OCI-LY3 (cell line): ENCODE results near the gene NEDD4L.
"Not testable (repeated sequence)": the region's sequence is repeated elsewhere in the genome, so short reads cannot be mapped to it uniquely, and the experiment has no call there.

Experiments
- H2AFZ ChIP-seq: fragments of 200-600, 300-600 bp; shearing (Covaris generic); 2 replicates; pipeline ENCODE4 v1.6.0; 2014; ENCODE audit warnings: antibody characterized with exemption, low read depth, low read length
- H3K27ac ChIP-seq: fragments of 200-600, 300-600 bp; sonication (generic); 2 replicates; pipeline ENCODE4 v1.5.1; 2014; ENCODE audit warnings: mild to moderate bottlenecking, low read length, moderate library complexity, mixed read lengths
- H3K27me3 ChIP-seq: fragments of 200-600, 300-600 bp; sonication (generic); 2 replicates; pipeline ENCODE4 v1.6.1; 2014; ENCODE audit warnings: low read depth, low read length, mixed read lengths
- H3K36me3 ChIP-seq: fragments of 200-600, 300-600 bp; sonication (generic); replicated peaks from 2 replicates; pipeline ENCODE3; 2014; ENCODE audit warnings: low read depth, low read length, mixed read lengths
- H3K4me1 ChIP-seq: fragments of 300-600, 200-600 bp; sonication (generic); 2 replicates; pipeline ENCODE4 v1.6.1; 2014; ENCODE audit warnings: low read length, mixed read lengths
- H3K4me2 ChIP-seq: fragments of 200-600, 300-600 bp; sonication (generic); 2 replicates; pipeline ENCODE4 v1.6.1; 2014; ENCODE audit warnings: low read length, mixed read lengths
- H3K4me3 ChIP-seq: fragments of 300-600, 200-600 bp; sonication (generic); 2 replicates; pipeline ENCODE4 v1.5.1; 2014; ENCODE audit warnings: antibody characterized with exemption, mild to moderate bottlenecking, low read length, moderate library complexity
- H3K79me2 ChIP-seq: fragments of 300-600, 200-600 bp; shearing (Covaris generic); 2 replicates; pipeline ENCODE4 v1.6.1; 2014; ENCODE audit warnings: mild to moderate bottlenecking, low read length, mixed read lengths
- H3K9ac ChIP-seq: fragments of 300-600, 200-600 bp; shearing (Covaris generic); 2 replicates; pipeline ENCODE4 v1.6.0; 2014; ENCODE audit warnings: mild to moderate bottlenecking, low read length, moderate library complexity
- H3K9me3 ChIP-seq: fragments of 200-600, 300-600 bp; shearing (Covaris generic); 2 replicates; pipeline ENCODE4 v1.6.1; 2014; ENCODE audit warnings: low read length, mixed read lengths; ENCODE audit not compliant: insufficient read depth
- H4K20me1 ChIP-seq: fragments of 200-600, 300-600 bp; sonication (generic); 2 replicates; pipeline ENCODE4 v1.6.1; 2016; ENCODE audit warnings: low read length, mixed read lengths; ENCODE audit not compliant: insufficient read depth
- EZH2phosphoT487 ChIP-seq: fragments of 200-600 bp; shearing (Covaris generic); IDR thresholded peaks from 2 replicates; pipeline ENCODE4 v1.6.1; 2018; ENCODE audit warnings: antibody characterized with exemption, mixed run types, low read depth
- TF ChIP-seq, protein P1 (sequence below): fragments of 200-600, 300-600 bp; sonication (generic); IDR thresholded peaks from 2 replicates; pipeline ENCODE4 v1.5.1; 2014; ENCODE audit warnings: antibody characterized with exemption, low read length, low read depth

The NEDD4L gene

DNA sequence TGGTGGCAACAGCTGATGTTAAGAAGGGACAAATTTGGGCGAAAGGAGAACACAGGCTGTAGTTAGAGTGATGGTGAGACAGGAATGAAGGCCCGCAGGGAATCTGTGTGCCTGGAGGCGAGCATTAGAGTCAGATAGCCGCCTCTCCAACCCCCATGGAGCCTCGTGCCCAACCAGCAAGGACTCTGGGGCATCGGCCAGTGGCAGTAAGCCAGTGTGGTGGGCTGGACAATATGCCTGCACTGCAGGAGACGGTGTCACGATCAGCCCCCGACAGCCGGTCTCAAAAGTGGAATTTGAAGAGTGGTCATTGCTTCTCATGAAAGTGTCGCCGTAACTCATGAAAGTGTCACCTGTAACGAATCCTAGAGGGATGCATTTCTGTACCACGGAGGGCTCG lies 335.4 kb downstream of the NEDD4L start:
- Histone ChIP-seq H4K20me1 (no peaks in the 10 kb centered on the region), H3K79me2 (no peaks in the 10 kb centered on the region), H3K9me3 (no peaks in the 10 kb centered on the region), H3K36me3 (peaks cover 66% of the 10 kb centered on the region), H3K9ac (no peak overlapping the region), H3K4me2 (no peak overlapping the region), H3K4me3 (no peak overlapping the region), H3K4me1 (peaks cover 9% of the 10 kb centered on the region; the same call in 1 of the 2 replicates), H3K27ac (no peak overlapping the region), H3K27me3 (no peaks in the 10 kb centered on the region), H2AFZ (no peak overlapping the region)
- TF ChIP-seq, protein P1, sequence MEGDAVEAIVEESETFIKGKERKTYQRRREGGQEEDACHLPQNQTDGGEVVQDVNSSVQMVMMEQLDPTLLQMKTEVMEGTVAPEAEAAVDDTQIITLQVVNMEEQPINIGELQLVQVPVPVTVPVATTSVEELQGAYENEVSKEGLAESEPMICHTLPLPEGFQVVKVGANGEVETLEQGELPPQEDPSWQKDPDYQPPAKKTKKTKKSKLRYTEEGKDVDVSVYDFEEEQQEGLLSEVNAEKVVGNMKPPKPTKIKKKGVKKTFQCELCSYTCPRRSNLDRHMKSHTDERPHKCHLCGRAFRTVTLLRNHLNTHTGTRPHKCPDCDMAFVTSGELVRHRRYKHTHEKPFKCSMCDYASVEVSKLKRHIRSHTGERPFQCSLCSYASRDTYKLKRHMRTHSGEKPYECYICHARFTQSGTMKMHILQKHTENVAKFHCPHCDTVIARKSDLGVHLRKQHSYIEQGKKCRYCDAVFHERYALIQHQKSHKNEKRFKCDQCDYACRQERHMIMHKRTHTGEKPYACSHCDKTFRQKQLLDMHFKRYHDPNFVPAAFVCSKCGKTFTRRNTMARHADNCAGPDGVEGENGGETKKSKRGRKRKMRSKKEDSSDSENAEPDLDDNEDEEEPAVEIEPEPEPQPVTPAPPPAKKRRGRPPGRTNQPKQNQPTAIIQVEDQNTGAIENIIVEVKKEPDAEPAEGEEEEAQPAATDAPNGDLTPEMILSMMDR = no peak
- TF ChIP-seq EZH2phosphoT487 = no peak

GRCh38 chr18:58380113-58380512 lies 336.1 kb downstream of the NEDD4L start:
- not testable (repeated sequence) for H3K9me3 ChIP-seq, H4K20me1 ChIP-seq, H3K4me1 ChIP-seq, H2AFZ ChIP-seq, H3K79me2 ChIP-seq, H3K27ac ChIP-seq, H3K27me3 ChIP-seq, H3K9ac ChIP-seq, H3K4me3 ChIP-seq, H3K4me2 ChIP-seq
- peaks cover 66% of the 10 kb centered on the region for H3K36me3 ChIP-seq

DNA sequence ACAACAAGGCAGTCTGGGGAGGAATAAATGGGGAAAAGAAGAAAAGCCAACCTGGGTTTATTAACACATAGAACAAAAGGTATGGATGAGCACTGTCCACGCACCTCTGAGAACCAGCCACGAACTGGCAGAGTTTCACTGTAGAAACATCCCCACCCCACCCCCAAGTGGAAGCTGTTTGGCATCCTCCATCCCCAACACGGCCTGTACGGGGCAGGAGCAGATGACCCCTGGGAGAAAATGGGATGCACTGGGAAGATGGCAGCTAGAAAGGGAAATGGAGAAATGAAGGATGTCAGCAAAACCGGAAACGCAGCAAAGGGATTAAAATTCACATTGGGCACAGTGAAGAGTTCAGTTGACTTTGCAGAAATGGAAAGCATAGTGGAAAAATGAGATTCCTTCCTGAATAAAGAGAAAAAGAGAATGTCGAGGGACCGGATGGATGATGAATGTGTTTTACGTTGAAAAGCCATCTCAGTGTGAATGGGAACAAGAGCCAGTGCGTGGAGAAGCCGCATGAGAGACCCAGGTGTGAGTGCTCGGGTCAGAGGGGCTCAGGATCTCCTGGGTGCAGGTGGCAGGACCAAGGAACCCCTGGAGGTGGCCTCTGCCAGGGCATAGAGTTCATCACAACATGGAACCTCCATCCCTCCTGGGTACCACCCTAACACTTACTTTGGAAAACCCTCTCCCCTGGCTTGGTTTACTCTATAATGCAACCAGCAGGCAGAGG lies 337.8 kb downstream of the NEDD4L start:
- H3K79me2 ChIP-seq = no peaks in the 10 kb centered on the region
- no peak for TF ChIP-seq EZH2phosphoT487
- TF ChIP-seq, protein P1 = no peak
- H3K27me3 ChIP-seq = no peaks in the 10 kb centered on the region
- no peak overlapping the region for H3K9ac ChIP-seq
- H3K27ac ChIP-seq = no peak overlapping the region
- no peaks in the 10 kb centered on the region; the same call in 1 of the 2 replicates for H4K20me1 ChIP-seq
- peaks cover 63% of the 10 kb centered on the region for H3K36me3 ChIP-seq
- H2AFZ ChIP-seq = no peak overlapping the region
- H3K4me1 ChIP-seq = peaks cover 9% of the 10 kb centered on the region; the same call in 1 of the 2 replicates
- no peaks in the 10 kb centered on the region for H3K9me3 ChIP-seq
- H3K4me3 ChIP-seq = no peak overlapping the region
- H3K4me2 ChIP-seq = no peak overlapping the region

- Histone ChIP-seq H3K27ac (no peak overlapping the region), H3K9me3 (no peaks in the 10 kb centered on the region), H3K9ac (no peak overlapping the region), H3K27me3 (no peaks in the 10 kb centered on the region), H4K20me1 (no peaks in the 10 kb centered on the region; the same call in 1 of the 2 replicates), H3K4me1 (peaks cover 9% of the 10 kb centered on the region; the same call in 1 of the 2 replicates), H3K4me2 (no peak overlapping the region), H3K4me3 (no peak overlapping the region), H3K79me2 (no peaks in the 10 kb centered on the region), H2AFZ (no peak overlapping the region), H3K36me3 (peaks cover 62% of the 10 kb centered on the region)
- TF ChIP-seq, protein P1 = no peak
- no peak for TF ChIP-seq EZH2phosphoT487
Observed at GRCh38 chr18:58382446-58382845, 338.4 kb downstream of the NEDD4L start.
